Stimulated activated CD8-positive, alpha-beta memory T cell treated with anti-CD3 and anti-CD28 coated beads, Interleukin-15, amount 100 ng/mL, for 1 hour (primary cell): Measurements from ENCODE around the gene KRT9.

Source experiments
- DNase-seq: peaks from one replicate; pipeline ENCODE4 v3.0.0-alpha.2; 2020; ENCODE audit warnings: low read depth

The KRT9 gene

GRCh38 chr17:41528959-41529353 lies 42.9 kb downstream of the KRT9 start:
- DNase-seq, result no peak

- DNase-seq, result no peak
Observed at GRCh38 chr17:41527063-41528023, 44.5 kb downstream of the KRT9 start.

GRCh38 chr17:41524261-41524660 lies 47.6 kb downstream of the KRT9 start:
- DNase-seq, result no peak

- DNase-seq, result no peak
Observed at GRCh38 chr17:41523787-41524186, 48.1 kb downstream of the KRT9 start.

- no peak for DNase-seq
Observed at GRCh38 chr17:41523225-41523593, 48.6 kb downstream of the KRT9 start.

GRCh38 chr17:41522301-41523224 lies 49.3 kb downstream of the KRT9 start:
- DNase-seq, result no peak

- no peak for DNase-seq
Observed at GRCh38 chr17:41521574-41522261, 50.1 kb downstream of the KRT9 start.

GRCh38 chr17:41520821-41521521 lies 50.9 kb downstream of the KRT9 start:
- DNase-seq, result no peak

GRCh38 chr17:41519501-41520224 lies 52.2 kb downstream of the KRT9 start:
- no peak for DNase-seq

- DNase-seq, result no peak
Observed at GRCh38 chr17:41518789-41519449, 52.9 kb downstream of the KRT9 start, which contains the start of gene KRT15. TSS of gene KRT15 (minus strand) at chr17:41518890. CDS start at chr17:41518827, 63 bp downstream.

GRCh38 chr17:41518031-41518430 lies 53.8 kb downstream of the KRT9 start:
- no peak for DNase-seq

GRCh38 chr17:41516830-41517283 lies 55.0 kb downstream of the KRT9 start:
- DNase-seq, result no peak

- no peak for DNase-seq
Observed at GRCh38 chr17:41516147-41516829, 55.6 kb downstream of the KRT9 start.
